Kidney (tissue), 14 donors: ENCODE measurements around the gene ITPR2. TPM values are rescaled to one million over a fixed set of nuclear protein-coding genes. Genes with fewer than 3 reads are reported as not detected.

ENCODE experiments used
- DNase-seq, 5 donors: peaks; one replicate each; pipeline ENCODE4 v3.0.0-alpha.2; 2013 to 2020
- FAIRE-seq: peaks from 2 replicates; lab custom pipeline; 2012; peaks lifted over from hg19 to GRCh38; lab: Jason Lieb, UNC
- H3K27ac ChIP-seq, 2 donors: one replicate each; pipeline ENCODE4 v1.7.0; 2013; ENCODE audit warnings: low read depth in 2 of 2, low read length in 2 of 2, inconsistent platforms in 1 of 2
- H3K27me3 ChIP-seq: one replicate; pipeline ENCODE4 v1.7.1; 2013; ENCODE audit warnings: low read length, inconsistent platforms; ENCODE audit not compliant: control insufficient read depth, insufficient read depth
- H3K36me3 ChIP-seq, 3 donors: one replicate each; pipeline versions ENCODE4 v1.7.0 to v1.7.1; 2013; ENCODE audit warnings: low read length in 3 of 3, control low read depth in 1 of 3, inconsistent platforms in 1 of 3; ENCODE audit not compliant: insufficient read depth in 3 of 3, control insufficient read depth in 2 of 3
- H3K4me1 ChIP-seq, 3 donors: one replicate each; pipeline versions ENCODE4 v1.7.0 to v1.7.1; 2013; ENCODE audit warnings: low read length in 3 of 3, inconsistent platforms in 1 of 3, low read depth in 1 of 3; ENCODE audit not compliant: control insufficient read depth in 2 of 3, insufficient read depth in 2 of 3
- H3K4me3 ChIP-seq, 3 donors: one replicate each; pipeline versions ENCODE4 v1.7.0 to v1.8.1; 2013; ENCODE audit warnings: low read length in 3 of 3, control low read depth in 1 of 3, inconsistent platforms in 1 of 3
- H3K9ac ChIP-seq, 3 donors: one replicate each; pipeline versions ENCODE4 v1.7.0 to v1.7.1; 2013; ENCODE audit warnings: low read length in 3 of 3, control low read depth in 1 of 3, inconsistent platforms in 1 of 3
- H3K9me3 ChIP-seq, 3 donors: one replicate each; pipeline versions ENCODE4 v1.7.0 to v1.7.1; 2013; ENCODE audit warnings: low read length in 3 of 3, control low read depth in 1 of 3, inconsistent platforms in 1 of 3; ENCODE audit not compliant: control insufficient read depth in 2 of 3, insufficient read depth in 1 of 3
- intact Hi-C: fragments of 100-400 bp; cut with DNase I; formaldehyde crosslinking; loops from one replicate; pipeline ENCODE4 v1.11.1; 2022
- polyA plus RNA-seq: library from polyadenylated mRNA; stranded (reverse); fragments of 350-450 nt; fragmentation: Illumina TruSeq; extraction: RNeasy Lipid Tissue Mini Kit (QIAGEN cat#74804); gene quantifications from one replicate; pipeline ENCODE4 v1.2.3, GENCODE V29; 2014; ENCODE audit warnings: low read depth, low replicate concordance; ENCODE audit not compliant: insufficient read depth
- total RNA-seq: library from RNA; stranded (reverse); fragmentation: NEBNext Ultra II Directional; extraction: Animal tissue kit (Norgen Biotek cat#: 25700); gene quantifications from one replicate; pipeline ENCODE4 v1.2.1, GENCODE V29; 2021
- TF ChIP-seq, protein P1 (sequence below): IDR thresholded peaks from 3 replicates; pipeline ENCODE4 v1.5.1; 2012; ENCODE audit warnings: mild to moderate bottlenecking, moderate library complexity, borderline replicate concordance; ENCODE audit not compliant: insufficient read depth; ENCODE audit errors: extremely low read depth
- donor health status: control.
- donor health status: control.
- donor health status: control.
- donor health status: control.
- donor health status: control.
- donor health status: DM: yes; HTN: yes; CAD: no.
- donor health status: Normal renal cell carcinoma (clear cell type).

ITPR2 gene
- total and polyA plus RNA-seq, 2 donors from 2014 or later: 5.7 to 56.9 TPM

DNA sequence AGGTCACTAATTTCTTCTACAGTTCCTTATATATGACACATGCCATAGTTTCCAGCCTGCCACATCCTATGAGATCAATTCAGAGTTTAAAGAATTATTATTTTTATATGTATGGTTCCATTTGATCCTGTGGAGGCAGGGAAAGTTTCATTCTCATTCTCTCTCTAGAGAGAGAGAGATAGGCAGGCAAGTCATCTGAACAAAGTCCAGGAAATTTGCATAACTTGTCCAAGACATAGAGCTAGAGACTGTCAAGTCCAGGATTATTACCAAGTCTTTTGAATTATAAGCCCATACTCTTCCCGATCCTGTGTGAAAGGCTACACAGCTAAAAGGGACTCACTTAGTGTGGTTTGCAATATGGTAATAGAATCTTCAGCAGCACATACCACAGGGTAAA lies 422.3 kb downstream of the ITPR2 start:
- peaks cover 0 to 2% (median 0%) of the 10 kb centered on the region in 3 donors for H3K4me1 ChIP-seq
- H3K27me3 ChIP-seq: no peaks in the 10 kb centered on the region
- H3K9ac ChIP-seq: no peak overlapping the region
- TF ChIP-seq, protein P1, sequence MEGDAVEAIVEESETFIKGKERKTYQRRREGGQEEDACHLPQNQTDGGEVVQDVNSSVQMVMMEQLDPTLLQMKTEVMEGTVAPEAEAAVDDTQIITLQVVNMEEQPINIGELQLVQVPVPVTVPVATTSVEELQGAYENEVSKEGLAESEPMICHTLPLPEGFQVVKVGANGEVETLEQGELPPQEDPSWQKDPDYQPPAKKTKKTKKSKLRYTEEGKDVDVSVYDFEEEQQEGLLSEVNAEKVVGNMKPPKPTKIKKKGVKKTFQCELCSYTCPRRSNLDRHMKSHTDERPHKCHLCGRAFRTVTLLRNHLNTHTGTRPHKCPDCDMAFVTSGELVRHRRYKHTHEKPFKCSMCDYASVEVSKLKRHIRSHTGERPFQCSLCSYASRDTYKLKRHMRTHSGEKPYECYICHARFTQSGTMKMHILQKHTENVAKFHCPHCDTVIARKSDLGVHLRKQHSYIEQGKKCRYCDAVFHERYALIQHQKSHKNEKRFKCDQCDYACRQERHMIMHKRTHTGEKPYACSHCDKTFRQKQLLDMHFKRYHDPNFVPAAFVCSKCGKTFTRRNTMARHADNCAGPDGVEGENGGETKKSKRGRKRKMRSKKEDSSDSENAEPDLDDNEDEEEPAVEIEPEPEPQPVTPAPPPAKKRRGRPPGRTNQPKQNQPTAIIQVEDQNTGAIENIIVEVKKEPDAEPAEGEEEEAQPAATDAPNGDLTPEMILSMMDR: no peak
- DNase-seq: no peak
- no peak for FAIRE-seq
- no peak overlapping the region for H3K27ac ChIP-seq
- H3K9me3 ChIP-seq: no peaks in the 10 kb centered on the region
- H3K4me3 ChIP-seq: no peak overlapping the region
- peaks cover 0 to 9% (median 6%) of the 10 kb centered on the region in 3 donors for H3K36me3 ChIP-seq
- intact Hi-C loops: no loop called here

DNA sequence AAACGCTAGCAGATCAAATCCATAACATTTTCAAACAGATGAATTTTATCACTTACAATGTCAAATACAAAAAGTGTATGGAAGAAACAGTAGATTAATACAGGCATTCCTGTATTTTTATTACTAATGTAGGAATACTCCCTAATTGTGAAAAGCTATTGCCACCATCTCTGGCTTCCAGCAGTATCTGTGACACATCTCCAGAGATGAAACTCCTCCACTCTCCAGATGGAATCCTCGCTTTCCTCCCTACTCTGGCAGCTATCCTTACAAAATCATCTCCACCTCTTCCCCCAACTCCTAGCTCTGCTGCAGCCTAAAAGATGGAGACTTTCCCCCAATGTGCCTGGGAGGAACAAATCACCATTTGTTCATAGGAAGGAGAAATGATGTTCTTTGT lies 426.2 kb downstream of the ITPR2 start:
- intact Hi-C loops: no loop called here
- Histone ChIP-seq H3K9ac (no peak overlapping the region), H3K4me1 (peaks cover 0 to 2% (median 0%) of the 10 kb centered on the region in 3 donors), H3K27me3 (no peaks in the 10 kb centered on the region), H3K9me3 (no peaks in the 10 kb centered on the region), H3K4me3 (no peak overlapping the region), H3K36me3 (peaks cover 0 to 9% (median 6%) of the 10 kb centered on the region in 3 donors), H3K27ac (no peak overlapping the region)
- DNase-seq (no peak), FAIRE-seq (no peak)
- TF ChIP-seq, protein P1: no peak

DNA sequence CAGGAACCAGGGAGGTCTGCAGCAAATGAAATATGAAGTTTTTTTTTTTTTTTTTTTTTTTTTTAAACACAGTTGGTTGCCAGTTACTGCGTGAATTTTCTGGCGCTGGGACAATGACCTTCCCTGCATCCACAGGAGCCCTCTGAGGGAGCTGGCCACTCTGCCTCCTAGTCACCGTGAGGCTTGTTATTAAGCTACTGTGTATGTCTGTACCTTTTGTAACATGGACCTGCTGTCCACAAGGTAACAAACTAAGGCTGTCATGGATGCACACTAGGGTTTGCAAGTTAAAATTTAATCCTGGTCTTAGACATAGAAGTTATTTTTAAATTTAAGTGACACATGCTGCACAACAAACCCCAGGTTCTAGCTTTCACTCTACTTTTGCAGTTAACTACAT lies 426.6 kb downstream of the ITPR2 start:
- no peak for FAIRE-seq
- H3K36me3 ChIP-seq: peaks cover 0 to 9% (median 6%) of the 10 kb centered on the region in 3 donors
- no peak overlapping the region for H3K9ac ChIP-seq
- no peak overlapping the region for H3K4me3 ChIP-seq
- intact Hi-C loops: no loop called here
- DNase-seq: no peak
- H3K27me3 ChIP-seq: no peaks in the 10 kb centered on the region
- peaks cover 0 to 2% (median 0%) of the 10 kb centered on the region in 3 donors for H3K4me1 ChIP-seq
- no peaks in the 10 kb centered on the region for H3K9me3 ChIP-seq
- TF ChIP-seq, protein P1: no peak
- H3K27ac ChIP-seq: no peak overlapping the region

DNA sequence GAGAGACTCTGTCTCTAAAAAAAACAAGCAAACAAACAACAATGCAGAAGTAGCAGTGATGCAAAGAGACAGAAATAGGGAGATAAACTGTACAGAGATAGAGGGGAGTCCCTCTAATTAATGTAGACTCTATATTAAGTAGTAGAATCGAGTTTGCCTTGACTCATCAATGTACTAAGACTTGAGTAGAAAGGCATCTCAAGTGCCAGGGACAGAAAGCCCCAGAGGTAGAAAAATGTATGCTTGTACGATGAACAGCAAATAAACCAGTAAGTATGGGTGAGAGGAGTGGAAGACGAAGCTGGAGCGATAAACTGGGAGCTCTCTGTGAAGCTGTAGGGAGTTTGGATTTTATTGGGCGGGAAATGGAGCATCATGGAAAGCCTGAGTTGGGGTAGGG lies 429.4 kb downstream of the ITPR2 start:
- Histone ChIP-seq H3K4me1 (peaks cover 0 to 2% (median 0%) of the 10 kb centered on the region in 3 donors), H3K9ac (no peak overlapping the region), H3K36me3 (peaks cover 0 to 3% (median 0%) of the 10 kb centered on the region in 3 donors), H3K9me3 (no peaks in the 10 kb centered on the region), H3K27ac (no peak overlapping the region), H3K27me3 (no peaks in the 10 kb centered on the region), H3K4me3 (no peak overlapping the region)
- intact Hi-C loops: no loop called here
- TF ChIP-seq, protein P1: no peak
- no peak for FAIRE-seq
- no peak for DNase-seq
